Transverse colon (tissue), 4 donors: ENCODE results near the gene ARID4B. TPM values are rescaled to one million over a fixed set of nuclear protein-coding genes. Genes with fewer than 3 reads are reported as not detected.

Experiments used
- DNase-seq: peaks from one replicate; pipeline ENCODE4 v3.0.0-alpha.2; 2019
- H3K27ac ChIP-seq, 4 donors: fragments of 200-600 bp; sonication (generic); 2 replicates each; pipeline ENCODE4 v1.5.1; 2016 to 2018; ENCODE audit warnings: inconsistent platforms in 4 of 4
- H3K27me3 ChIP-seq: fragments of 200-600 bp; sonication (generic); 2 replicates; pipeline ENCODE4 v1.5.1; 2017; ENCODE audit warnings: inconsistent platforms
- H3K36me3 ChIP-seq, 4 donors: fragments of 200-600 bp; sonication (generic); 2 replicates each; pipeline ENCODE4 v1.5.1; 2017 to 2019; ENCODE audit warnings: inconsistent platforms in 4 of 4
- H3K4me1 ChIP-seq, 4 donors: fragments of 200-600 bp; sonication (generic); 2 replicates each; pipeline ENCODE4 v1.5.1; 2017 to 2020; ENCODE audit warnings: inconsistent platforms in 4 of 4
- H3K4me3 ChIP-seq, 4 donors: fragments of 200-600 bp; sonication (generic); 1 replicate in 1 of 4; 2 replicates in 3 of 4; pipeline versions ENCODE4 v1.5.1 to v1.6.1; 2017 to 2019; ENCODE audit warnings: inconsistent platforms in 4 of 4
- H3K9me3 ChIP-seq, 2 donors: fragments of 200-600 bp; sonication (generic); 2 replicates each; pipeline ENCODE4 v1.5.1; 2017 to 2019; ENCODE audit warnings: inconsistent platforms in 2 of 2
- EP300 ChIP-seq: sonication (generic); formaldehyde crosslinking; IDR thresholded peaks from one replicate; pipeline ENCODE4 v1.6.1; 2017; ENCODE audit warnings: antibody characterized with exemption, low read depth
- POLR2A ChIP-seq: fragments of 450-650 bp; IDR thresholded peaks from one replicate; pipeline ENCODE4 v1.6.1; 2016; ENCODE audit warnings: antibody characterized with exemption, mild to moderate bottlenecking, moderate library complexity
- POLR2AphosphoS5 ChIP-seq, 3 donors: sonication (generic); formaldehyde crosslinking; IDR thresholded peaks; one replicate each; pipeline ENCODE4 v1.6.1; 2016; ENCODE audit warnings: antibody characterized with exemption in 3 of 3
- WGBS, 2 donors: methylation state at CpG; one replicate each; pipeline ENCODE4 v1.1.5; 2018; ENCODE audit warnings: low coverage in 1 of 2; 5-methylcytosine and 5-hydroxymethylcytosine counted together
- in situ Hi-C, 4 donors: fragments of 200-750 bp; cut with MboI; loops; one replicate each; pipeline versions ENCODE4 v1.15.0 to v1.15.1; 2017; ENCODE audit warnings: low sequenced_read_pairs in 3 of 4, low pct_ligation_motif_present in 1 of 4, low pct_unique_long_range_greater_than_20kb in 1 of 4
- intact Hi-C: fragments of 100-400 bp; cut with DNase I; formaldehyde crosslinking; loops from one replicate; pipeline ENCODE4 v1.15.1; 2023; ENCODE audit warnings: low total_unique reads
- total RNA-seq, 4 donors: library from RNA; depleted of rRNA; stranded (reverse); fragments of >200 nt; gene quantifications; one replicate each; pipeline ENCODE4 v1.1.0, GENCODE V29; 2016
- TF ChIP-seq, protein P1 (sequence below), 5 experiments: fragments of 200-600 bp in 3 of 5; fragments of 450-650 bp in 2 of 5; sonication (generic) in 3 of 5; IDR thresholded peaks; 1 replicate in 2 of 5; 2 replicates in 3 of 5; pipeline ENCODE4 v1.5.1; 2016 to 2017; ENCODE audit warnings: antibody characterized with exemption in 5 of 5, inconsistent platforms in 3 of 5, mild to moderate bottlenecking in 2 of 5, moderate library complexity in 1 of 5

ARID4B gene
- total RNA-seq, 4 donors from 2014 or later: 9.2 to 52.0 (median 34.0) TPM

DNA sequence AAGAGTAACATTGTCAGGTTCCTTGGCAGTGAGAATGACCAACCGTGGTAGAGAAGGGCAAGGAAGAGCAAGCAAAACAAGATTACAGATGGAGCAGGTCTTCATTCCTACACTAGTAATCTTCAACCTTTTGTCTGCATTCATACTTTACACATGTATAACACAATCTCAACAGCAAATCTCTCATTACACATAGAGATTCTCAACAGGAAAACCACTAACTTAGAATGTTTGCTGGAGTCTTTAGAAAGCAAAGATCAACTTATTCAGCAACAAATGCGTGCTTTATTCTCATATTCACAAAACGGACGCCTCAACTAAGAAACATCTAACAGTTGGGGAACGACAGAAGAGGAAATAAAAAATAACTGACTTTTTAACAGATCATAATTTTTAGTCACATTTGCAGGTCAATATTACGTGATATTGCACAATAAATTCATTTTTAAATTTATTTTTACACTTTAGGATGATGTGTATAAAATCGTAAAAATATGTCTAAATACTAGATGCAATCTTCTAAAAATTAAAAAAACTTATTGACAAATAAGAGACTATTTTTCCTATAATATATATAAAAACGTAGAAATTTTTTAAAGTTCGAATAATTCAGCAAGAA is 82.9 kb downstream of the ARID4B start:
- Histone ChIP-seq H3K36me3 (peaks cover 0 to 3% (median under 1%) of the 10 kb centered on the region in 4 donors), H3K27ac (no peak overlapping the region)
- in situ Hi-C loops: loop anchor here in 2 of 4 donors (5.0 to 10.0 kb wide), 2 partner anchors 170 to 172 kb away; no protein-coding TSS in a partner anchor

GRCh38 chr1:235240960-235241359 is 87.0 kb downstream of the ARID4B start:
- Histone ChIP-seq H3K4me3 (no peak overlapping the region), H3K27ac (no peak overlapping the region), H3K27me3 (no peaks in the 10 kb centered on the region), H3K9me3 (no peaks in the 10 kb centered on the region), H3K36me3 (peaks cover 0 to 18% (median 8%) of the 10 kb centered on the region in 4 donors), H3K4me1 (no peaks in the 10 kb centered on the region)
- intact Hi-C loops: no loop called here
- no peak for TF ChIP-seq POLR2AphosphoS5 (IDR thresholded peaks at IDR 0.05)
- TF ChIP-seq, protein P1, sequence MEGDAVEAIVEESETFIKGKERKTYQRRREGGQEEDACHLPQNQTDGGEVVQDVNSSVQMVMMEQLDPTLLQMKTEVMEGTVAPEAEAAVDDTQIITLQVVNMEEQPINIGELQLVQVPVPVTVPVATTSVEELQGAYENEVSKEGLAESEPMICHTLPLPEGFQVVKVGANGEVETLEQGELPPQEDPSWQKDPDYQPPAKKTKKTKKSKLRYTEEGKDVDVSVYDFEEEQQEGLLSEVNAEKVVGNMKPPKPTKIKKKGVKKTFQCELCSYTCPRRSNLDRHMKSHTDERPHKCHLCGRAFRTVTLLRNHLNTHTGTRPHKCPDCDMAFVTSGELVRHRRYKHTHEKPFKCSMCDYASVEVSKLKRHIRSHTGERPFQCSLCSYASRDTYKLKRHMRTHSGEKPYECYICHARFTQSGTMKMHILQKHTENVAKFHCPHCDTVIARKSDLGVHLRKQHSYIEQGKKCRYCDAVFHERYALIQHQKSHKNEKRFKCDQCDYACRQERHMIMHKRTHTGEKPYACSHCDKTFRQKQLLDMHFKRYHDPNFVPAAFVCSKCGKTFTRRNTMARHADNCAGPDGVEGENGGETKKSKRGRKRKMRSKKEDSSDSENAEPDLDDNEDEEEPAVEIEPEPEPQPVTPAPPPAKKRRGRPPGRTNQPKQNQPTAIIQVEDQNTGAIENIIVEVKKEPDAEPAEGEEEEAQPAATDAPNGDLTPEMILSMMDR (IDR thresholded peaks at IDR 0.05): no peak
- no peak for TF ChIP-seq EP300
- TF ChIP-seq POLR2A: no peak
- in situ Hi-C loops: loop anchor here in 1 of 4 donors (10.0 kb wide), 1 partner anchor 174 kb away; no protein-coding TSS in a partner anchor
- DNase-seq: no peak

More for the DNA sequence above, 82.9 kb downstream of the ARID4B start:
- Histone ChIP-seq H3K9me3 (no peaks in the 10 kb centered on the region), H3K27me3 (no peaks in the 10 kb centered on the region), H3K4me1 (peaks cover 0 to under 1% (median 0%) of the 10 kb centered on the region in 4 donors), H3K4me3 (no peak overlapping the region)
- intact Hi-C loops: no loop called here
- TF ChIP-seq POLR2A (no peak), POLR2AphosphoS5 (IDR thresholded peaks at IDR 0.05) (no peak), EP300 (no peak)
- TF ChIP-seq, protein P1 (IDR thresholded peaks at IDR 0.05): no peak
- DNase-seq: no peak
- 84 to 91% methylated on average over 9 of the region's 9 CpGs for WGBS, 2 donors

DNA sequence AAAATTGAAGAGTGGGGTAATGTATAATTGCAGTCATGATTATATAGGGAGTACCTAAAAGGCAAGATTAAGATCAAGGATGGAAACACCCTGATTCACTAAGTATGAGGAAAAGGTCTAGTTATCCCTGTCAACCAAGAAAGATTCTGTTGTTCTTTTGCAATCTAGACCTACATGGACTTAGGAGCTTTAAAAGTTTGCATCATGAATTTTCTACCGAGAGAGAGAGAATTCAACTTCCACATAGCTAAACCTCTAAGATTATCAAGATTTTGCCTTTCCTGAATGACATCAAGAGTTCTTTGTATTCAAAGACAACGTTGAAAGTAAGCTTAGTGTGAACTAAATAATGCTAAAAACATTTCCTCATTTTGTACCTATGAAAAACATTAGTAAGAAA is 88.1 kb downstream of the ARID4B start:
- Histone ChIP-seq H3K4me3 (no peak overlapping the region), H3K4me1 (no peaks in the 10 kb centered on the region), H3K36me3 (peaks cover 0 to 28% (median 8%) of the 10 kb centered on the region in 4 donors), H3K9me3 (no peaks in the 10 kb centered on the region), H3K27me3 (no peaks in the 10 kb centered on the region), H3K27ac (no peak overlapping the region)
- intact Hi-C loops (no loop called here), in situ Hi-C loops (loop anchor here in 1 of 4 donors (10.0 kb wide), 1 partner anchor 175 kb away; no protein-coding TSS in a partner anchor)
- 63 to 65% methylated on average over 2 of the region's 2 CpGs for WGBS, 2 donors
- TF ChIP-seq, protein P1 (IDR thresholded peaks at IDR 0.05): no peak
- no peak for TF ChIP-seq POLR2AphosphoS5 (IDR thresholded peaks at IDR 0.05)
- TF ChIP-seq POLR2A: no peak
- no peak for TF ChIP-seq EP300
- no peak for DNase-seq

- in situ Hi-C loops: no loop called here
Observed at GRCh38 chr1:235238558-235238957, 89.4 kb downstream of the ARID4B start.

More at GRCh38 chr1:235238558-235238957, 89.4 kb downstream of the ARID4B start:
- Histone ChIP-seq H3K4me3 (no peak overlapping the region), H3K4me1 (no peaks in the 10 kb centered on the region), H3K9me3 (no peaks in the 10 kb centered on the region), H3K27ac (no peak overlapping the region), H3K27me3 (no peaks in the 10 kb centered on the region), H3K36me3 (peaks cover 0 to 38% (median 8%) of the 10 kb centered on the region in 4 donors)
- intact Hi-C loops: no loop called here
- WGBS, 2 donors: 92 to 100% methylated on average over 2 to 4 of the region's 4 CpGs
- TF ChIP-seq POLR2A (no peak), POLR2AphosphoS5 (IDR thresholded peaks at IDR 0.05) (no peak), EP300 (no peak)
- TF ChIP-seq, protein P1 (IDR thresholded peaks at IDR 0.05): no peak
- DNase-seq: no peak
